Mammary epithelial cell (primary cell): ENCODE measurements around the gene CACUL1.

ENCODE experiments used
- CTCF ChIP-seq, 2 donors: IDR thresholded peaks in 1 of 2; conservative IDR thresholded peaks in 1 of 2; 2 replicates each; pipeline ENCODE4 v1.5.1; 2011 to 2012; ENCODE audit warnings: inconsistent platforms in 2 of 2, low read length in 2 of 2, mild to moderate bottlenecking in 2 of 2, control low read depth in 1 of 2, low read depth in 1 of 2; ENCODE audit not compliant: insufficient read depth in 1 of 2; ENCODE audit errors: extremely low read depth in 1 of 2
- EZH2 ChIP-seq: IDR thresholded peaks from 2 replicates; pipeline ENCODE4 v1.6.1; 2012; ENCODE audit warnings: low read length, inconsistent platforms, borderline replicate concordance

GRCh38 chr10:118629211-118629610, 125.6 kb downstream of the CACUL1 start:
- TF ChIP-seq CTCF (conservative IDR thresholded peaks at IDR 0.05 in 1 of 2, IDR thresholded peaks at IDR 0.05 in 1 of 2; ENCODE audit: extremely low read depth in 1 of 2, insufficient read depth in 1 of 2, low read depth in 1 of 2, low read length in 2 of 2) (no peak), EZH2 (no peak)
